DND-41 (cell line): ENCODE measurements around the gene SHANK1.

Source experiments
- EZH2 ChIP-seq: IDR thresholded peaks from 3 replicates; pipeline ENCODE4 v1.6.1; 2012; ENCODE audit warnings: borderline replicate concordance, low read depth, mild to moderate bottlenecking, moderate library complexity, low read length, inconsistent platforms; ENCODE audit not compliant: severe bottlenecking
- TF ChIP-seq, protein P1 (sequence below): IDR thresholded peaks from 2 replicates; pipeline ENCODE4 v1.5.1; 2012; ENCODE audit warnings: borderline replicate concordance, low read length, moderate library complexity, mild to moderate bottlenecking; ENCODE audit not compliant: poor library complexity, severe bottlenecking; ENCODE audit errors: extremely low read depth

DNA sequence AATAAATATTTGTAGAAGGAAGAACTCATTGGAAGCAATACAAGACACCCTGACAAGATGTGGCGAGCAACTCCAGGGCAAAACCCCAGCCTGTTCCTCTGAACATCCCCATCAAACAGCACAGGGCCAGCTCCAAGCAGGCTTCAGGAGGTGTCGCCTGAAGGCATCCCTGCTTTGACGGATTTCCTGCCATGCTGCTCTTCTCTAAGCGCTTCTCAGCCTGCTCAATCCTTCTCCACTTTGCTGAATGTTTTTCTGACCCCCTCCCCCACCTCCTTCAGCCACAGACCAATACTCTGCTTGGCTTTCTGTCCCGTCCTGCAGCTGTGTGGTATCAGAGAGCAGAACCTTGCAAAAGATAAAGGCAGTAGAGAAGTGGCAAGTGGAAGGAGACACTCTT lies 42.0 kb downstream of the SHANK1 start:
- TF ChIP-seq, protein P1, sequence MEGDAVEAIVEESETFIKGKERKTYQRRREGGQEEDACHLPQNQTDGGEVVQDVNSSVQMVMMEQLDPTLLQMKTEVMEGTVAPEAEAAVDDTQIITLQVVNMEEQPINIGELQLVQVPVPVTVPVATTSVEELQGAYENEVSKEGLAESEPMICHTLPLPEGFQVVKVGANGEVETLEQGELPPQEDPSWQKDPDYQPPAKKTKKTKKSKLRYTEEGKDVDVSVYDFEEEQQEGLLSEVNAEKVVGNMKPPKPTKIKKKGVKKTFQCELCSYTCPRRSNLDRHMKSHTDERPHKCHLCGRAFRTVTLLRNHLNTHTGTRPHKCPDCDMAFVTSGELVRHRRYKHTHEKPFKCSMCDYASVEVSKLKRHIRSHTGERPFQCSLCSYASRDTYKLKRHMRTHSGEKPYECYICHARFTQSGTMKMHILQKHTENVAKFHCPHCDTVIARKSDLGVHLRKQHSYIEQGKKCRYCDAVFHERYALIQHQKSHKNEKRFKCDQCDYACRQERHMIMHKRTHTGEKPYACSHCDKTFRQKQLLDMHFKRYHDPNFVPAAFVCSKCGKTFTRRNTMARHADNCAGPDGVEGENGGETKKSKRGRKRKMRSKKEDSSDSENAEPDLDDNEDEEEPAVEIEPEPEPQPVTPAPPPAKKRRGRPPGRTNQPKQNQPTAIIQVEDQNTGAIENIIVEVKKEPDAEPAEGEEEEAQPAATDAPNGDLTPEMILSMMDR: no peak
- no peak for TF ChIP-seq EZH2
